Measurements from ENCODE around the gene MACROD2.

Gene MACROD2

DNA sequence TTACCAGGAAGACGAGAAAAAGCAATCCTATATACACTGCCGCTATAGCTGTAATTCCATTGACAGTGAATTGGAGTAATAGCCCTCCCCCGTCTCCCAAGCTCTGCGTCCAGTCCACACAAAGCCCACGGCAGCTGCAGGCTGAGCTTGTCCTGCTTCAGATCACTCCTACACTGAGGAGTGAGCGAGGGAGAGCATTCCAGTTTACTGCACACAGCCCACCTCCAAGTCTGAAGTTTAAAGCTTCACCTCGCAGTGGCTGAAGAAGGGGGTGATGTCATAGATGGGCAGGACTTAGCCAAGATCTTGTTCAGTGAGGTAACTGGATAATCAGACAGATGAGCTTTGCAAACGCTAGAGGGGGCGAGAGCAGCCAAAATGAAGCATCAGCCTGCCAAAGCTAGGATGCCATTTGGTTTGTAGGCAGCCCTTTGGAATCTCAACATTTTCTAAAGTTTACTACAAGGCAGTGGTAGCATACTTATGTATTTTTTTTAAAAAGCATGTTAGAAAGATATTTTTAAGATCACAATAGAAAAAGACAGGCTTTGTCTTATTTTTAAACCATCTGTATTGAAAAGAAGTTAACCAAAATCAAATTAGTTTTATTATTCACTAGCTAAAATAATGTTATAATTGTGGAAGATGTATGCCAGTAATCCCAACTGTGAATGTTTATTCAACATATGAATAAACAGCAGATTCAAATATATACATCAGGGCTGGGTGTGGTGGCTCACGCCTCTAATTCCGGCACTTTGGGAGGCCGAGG lies 342.3 kb downstream of the MACROD2 start, which contains the start of gene FLRT3:
FLRT3 (minus strand) TSS at position 213 of the 772 bp plus-strand sequence. CDS start 10,106 bp downstream, outside the sequence.
- H3K79me2 ChIP-seq (ENCODE audit: insufficient read depth, low read length), result no peaks in the 10 kb centered on the region
- H3K9me3 ChIP-seq (ENCODE audit: insufficient read depth, low read length), result no peaks in the 10 kb centered on the region
- no peaks in the 10 kb centered on the region for H3F3A ChIP-seq (ENCODE audit: insufficient read depth)
- no peak within 1 kb of the TSS for H2AFZ ChIP-seq (ENCODE audit: low read depth, low read length, severe bottlenecking)
- no peak within 1 kb of the TSS for H3K4me3 ChIP-seq (ENCODE audit: insufficient read depth, low read length, poor library complexity, severe bottlenecking)
- no peaks in the 10 kb centered on the region for H4K20me1 ChIP-seq (ENCODE audit: low read depth, low read length)
- no peaks in the 10 kb centered on the region for H3K27me3 ChIP-seq (ENCODE audit: low read length)
- H3K9ac ChIP-seq (ENCODE audit: low read length), result no peak within 1 kb of the TSS
- no peaks in the 10 kb centered on the region for H3K36me3 ChIP-seq (ENCODE audit: low read length)
- no peak within 1 kb of the TSS for H3K27ac ChIP-seq (ENCODE audit: low read depth, low read length)
- H3K4me2 ChIP-seq (ENCODE audit: low read depth, low read length, poor library complexity, severe bottlenecking), result no peak within 1 kb of the TSS
- no peak for TF ChIP-seq EZH2phosphoT487 (conservative IDR thresholded peaks at IDR 0.05; ENCODE audit: low read length)
- TF ChIP-seq, protein P1, sequence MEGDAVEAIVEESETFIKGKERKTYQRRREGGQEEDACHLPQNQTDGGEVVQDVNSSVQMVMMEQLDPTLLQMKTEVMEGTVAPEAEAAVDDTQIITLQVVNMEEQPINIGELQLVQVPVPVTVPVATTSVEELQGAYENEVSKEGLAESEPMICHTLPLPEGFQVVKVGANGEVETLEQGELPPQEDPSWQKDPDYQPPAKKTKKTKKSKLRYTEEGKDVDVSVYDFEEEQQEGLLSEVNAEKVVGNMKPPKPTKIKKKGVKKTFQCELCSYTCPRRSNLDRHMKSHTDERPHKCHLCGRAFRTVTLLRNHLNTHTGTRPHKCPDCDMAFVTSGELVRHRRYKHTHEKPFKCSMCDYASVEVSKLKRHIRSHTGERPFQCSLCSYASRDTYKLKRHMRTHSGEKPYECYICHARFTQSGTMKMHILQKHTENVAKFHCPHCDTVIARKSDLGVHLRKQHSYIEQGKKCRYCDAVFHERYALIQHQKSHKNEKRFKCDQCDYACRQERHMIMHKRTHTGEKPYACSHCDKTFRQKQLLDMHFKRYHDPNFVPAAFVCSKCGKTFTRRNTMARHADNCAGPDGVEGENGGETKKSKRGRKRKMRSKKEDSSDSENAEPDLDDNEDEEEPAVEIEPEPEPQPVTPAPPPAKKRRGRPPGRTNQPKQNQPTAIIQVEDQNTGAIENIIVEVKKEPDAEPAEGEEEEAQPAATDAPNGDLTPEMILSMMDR (IDR thresholded peaks at IDR 0.05; ENCODE audit: insufficient read depth, low read length, poor library complexity, severe bottlenecking), result no peak
- H3K9me2 ChIP-seq (replicated peaks; ENCODE audit: insufficient read depth, low read length), result no peaks in the 10 kb centered on the region

DNA sequence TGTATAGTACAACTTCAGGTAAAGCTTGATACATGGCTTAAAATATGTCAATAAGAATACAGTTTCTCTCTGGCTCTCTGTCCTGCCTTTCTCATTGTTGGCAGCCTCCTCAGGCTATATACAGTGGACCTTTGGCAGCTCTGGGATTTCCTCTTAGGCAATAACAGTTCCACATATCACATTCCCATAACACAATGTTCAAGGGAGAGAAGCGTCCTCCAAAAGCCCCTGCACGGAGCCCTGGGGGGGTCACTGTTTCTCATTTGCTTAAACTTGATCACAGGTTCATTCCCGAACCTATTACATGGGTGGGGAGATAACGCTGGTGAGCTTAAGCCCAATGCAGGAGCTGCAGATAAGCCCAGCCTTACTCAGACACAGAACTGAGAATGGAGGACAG lies 346.5 kb downstream of the MACROD2 start:
- no peaks in the 10 kb centered on the region for H3F3A ChIP-seq (ENCODE audit: insufficient read depth)
- no peak overlapping the region for H2AFZ ChIP-seq (ENCODE audit: low read depth, low read length, severe bottlenecking)
- no peaks in the 10 kb centered on the region for H4K20me1 ChIP-seq (ENCODE audit: low read depth, low read length)
- TF ChIP-seq EZH2phosphoT487 (conservative IDR thresholded peaks at IDR 0.05; ENCODE audit: low read length), result no peak
- no peak overlapping the region for H3K9ac ChIP-seq (ENCODE audit: low read length)
- no peaks in the 10 kb centered on the region for H3K27me3 ChIP-seq (ENCODE audit: low read length)
- H3K4me3 ChIP-seq (ENCODE audit: insufficient read depth, low read length, poor library complexity, severe bottlenecking), result no peak overlapping the region
- no peak overlapping the region for H3K4me2 ChIP-seq (ENCODE audit: low read depth, low read length, poor library complexity, severe bottlenecking)
- H3K9me3 ChIP-seq (ENCODE audit: insufficient read depth, low read length), result no peaks in the 10 kb centered on the region
- no peaks in the 10 kb centered on the region for H3K9me2 ChIP-seq (replicated peaks; ENCODE audit: insufficient read depth, low read length)
- H3K27ac ChIP-seq (ENCODE audit: low read depth, low read length), result no peak overlapping the region
- H3K36me3 ChIP-seq (ENCODE audit: low read length), result no peaks in the 10 kb centered on the region
- H3K79me2 ChIP-seq (ENCODE audit: insufficient read depth, low read length), result no peaks in the 10 kb centered on the region

DNA sequence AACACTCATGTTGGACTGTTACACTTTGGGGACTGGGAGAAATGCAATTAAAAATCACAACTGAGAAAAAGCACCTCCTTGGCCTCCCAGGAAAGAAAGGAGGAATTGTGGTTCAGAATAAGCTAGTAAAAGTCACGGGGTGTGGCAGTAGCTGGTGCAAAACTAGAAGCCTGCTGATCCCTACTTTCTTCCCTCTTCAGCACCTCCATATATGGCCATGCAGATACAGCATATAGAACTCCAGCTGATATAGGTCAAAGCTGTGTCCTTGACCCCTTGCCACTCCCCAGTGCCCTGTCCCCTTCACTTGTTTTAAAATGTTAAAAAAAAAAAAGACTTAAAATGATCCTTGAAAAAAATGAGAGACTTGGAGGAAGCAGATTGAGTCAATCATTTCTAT lies 347.6 kb downstream of the MACROD2 start:
- H3K27me3 ChIP-seq (ENCODE audit: low read length), result no peaks in the 10 kb centered on the region
- H4K20me1 ChIP-seq (ENCODE audit: low read depth, low read length), result no peaks in the 10 kb centered on the region
- no peak for TF ChIP-seq EZH2phosphoT487 (conservative IDR thresholded peaks at IDR 0.05; ENCODE audit: low read length)

DNA sequence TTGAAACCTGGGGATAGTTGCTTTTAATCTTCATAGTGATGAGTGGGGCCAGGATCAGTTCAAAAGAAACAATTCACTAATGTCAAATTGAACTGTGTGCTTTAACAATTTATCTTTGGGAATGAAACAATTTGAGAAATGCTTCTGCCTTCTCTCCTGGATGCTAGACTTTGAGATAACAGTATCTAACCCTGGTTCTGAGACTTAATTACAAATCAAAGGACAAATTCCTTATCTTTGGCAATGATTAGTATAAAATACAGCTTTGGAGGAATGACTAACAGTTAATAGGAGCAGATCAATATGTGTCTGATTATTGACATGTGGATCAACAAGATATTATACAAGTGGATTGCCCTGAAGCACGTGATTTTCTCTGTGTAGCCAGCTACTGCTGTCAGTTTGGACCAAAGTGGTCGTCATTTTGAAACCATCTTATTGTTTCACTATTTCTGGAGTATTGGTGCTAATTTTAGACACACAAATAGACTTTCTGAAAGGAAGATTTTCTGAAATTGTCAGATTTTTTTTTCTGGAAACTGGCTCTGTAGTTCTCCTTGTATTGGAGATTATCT lies 348.3 kb downstream of the MACROD2 start:
- no peaks in the 10 kb centered on the region for H3K79me2 ChIP-seq (ENCODE audit: insufficient read depth, low read length)
- H3K9ac ChIP-seq (ENCODE audit: low read length), result no peak overlapping the region
- H3K27me3 ChIP-seq (ENCODE audit: low read length), result no peaks in the 10 kb centered on the region
- H3K4me3 ChIP-seq (ENCODE audit: insufficient read depth, low read length, poor library complexity, severe bottlenecking), result no peak overlapping the region
- H3K9me3 ChIP-seq (ENCODE audit: insufficient read depth, low read length), result no peaks in the 10 kb centered on the region
- no peaks in the 10 kb centered on the region for H3K9me2 ChIP-seq (replicated peaks; ENCODE audit: insufficient read depth, low read length)
- no peaks in the 10 kb centered on the region for H4K20me1 ChIP-seq (ENCODE audit: low read depth, low read length)
- no peak overlapping the region for H3K27ac ChIP-seq (ENCODE audit: low read depth, low read length)
- H3F3A ChIP-seq (ENCODE audit: insufficient read depth), result no peaks in the 10 kb centered on the region
- H3K4me2 ChIP-seq (ENCODE audit: low read depth, low read length, poor library complexity, severe bottlenecking), result no peak overlapping the region
- no peak overlapping the region for H2AFZ ChIP-seq (ENCODE audit: low read depth, low read length, severe bottlenecking)
- no peaks in the 10 kb centered on the region for H3K36me3 ChIP-seq (ENCODE audit: low read length)
- TF ChIP-seq, protein P1 (IDR thresholded peaks at IDR 0.05; ENCODE audit: insufficient read depth, low read length, poor library complexity, severe bottlenecking), result no peak
- TF ChIP-seq EZH2phosphoT487 (conservative IDR thresholded peaks at IDR 0.05; ENCODE audit: low read length), result no peak

More for the DNA sequence above, 347.6 kb downstream of the MACROD2 start:
- Histone ChIP-seq H3K9me3 (ENCODE audit: insufficient read depth, low read length) (no peaks in the 10 kb centered on the region), H3K27ac (ENCODE audit: low read depth, low read length) (no peak overlapping the region), H2AFZ (ENCODE audit: low read depth, low read length, severe bottlenecking) (no peak overlapping the region), H3K36me3 (ENCODE audit: low read length) (no peaks in the 10 kb centered on the region), H3F3A (ENCODE audit: insufficient read depth) (no peaks in the 10 kb centered on the region), H3K9me2 (replicated peaks; ENCODE audit: insufficient read depth, low read length) (no peaks in the 10 kb centered on the region), H3K4me3 (ENCODE audit: insufficient read depth, low read length, poor library complexity, severe bottlenecking) (no peak overlapping the region), H3K79me2 (ENCODE audit: insufficient read depth, low read length) (no peaks in the 10 kb centered on the region), H3K4me2 (ENCODE audit: low read depth, low read length, poor library complexity, severe bottlenecking) (no peak overlapping the region), H3K9ac (ENCODE audit: low read length) (no peak overlapping the region)
